Activated CD4-positive, alpha-beta T cell treated with anti-CD3 and anti-CD28 coated beads for 36 hours (primary cell): Measurements from ENCODE around the gene RP9. TPM values are rescaled to one million over a fixed set of nuclear protein-coding genes. Genes with fewer than 3 reads are reported as not detected.
"Not testable (repeated sequence)": the region's sequence is repeated elsewhere in the genome, so short reads cannot be mapped to it uniquely, and the experiment has no call there.

Experiments
- ATAC-seq: fragments of 200-7000 bp; cut with Tn5 transposase; one replicate; pipeline ENCODE4 v1.10.0; 2021; ENCODE audit warnings: mild to moderate bottlenecking, moderate library complexity
- CTCF ChIA-PET: fragments of 350-600 bp; sonication (Branson Sonifier 250); formaldehyde crosslinking; loops from one replicate; lab custom pipeline; 2021; ENCODE audit warnings: antibody characterized with exemption; lab: Charles Lee
- POLR2A ChIA-PET: fragments of 350-600 bp; sonication (Branson Sonifier 250); formaldehyde crosslinking; loops from one replicate; lab custom pipeline; 2021; ENCODE audit warnings: antibody characterized with exemption, inconsistent platforms; lab: Charles Lee
- DNase-seq: peaks from one replicate; pipeline ENCODE4 v3.0.0-alpha.2; 2020
- H3K27ac Mint-ChIP-seq: one replicate; pipeline ENCODE4 v1.8.0; 2021; ENCODE audit warnings: mixed read lengths
- H3K27me3 Mint-ChIP-seq: one replicate; pipeline ENCODE4 v1.8.0; 2021; ENCODE audit warnings: mixed read lengths
- H3K36me3 Mint-ChIP-seq: one replicate; pipeline ENCODE4 v1.8.0; 2021; ENCODE audit warnings: low read depth, mixed read lengths
- H3K4me1 Mint-ChIP-seq: one replicate; pipeline ENCODE4 v1.8.0; 2021; ENCODE audit warnings: mixed read lengths
- H3K4me3 Mint-ChIP-seq: one replicate; pipeline ENCODE4 v1.8.0; 2021; ENCODE audit warnings: mild to moderate bottlenecking, moderate library complexity, mixed read lengths
- H3K9me3 Mint-ChIP-seq: one replicate; pipeline ENCODE4 v1.8.0; 2021; ENCODE audit warnings: low read depth, mixed read lengths
- intact Hi-C, 2 experiments: fragments of 100-400 bp; cut with DNase I in 1 of 2; cut with micrococcal nuclease in 1 of 2; formaldehyde crosslinking; loops; one replicate each; pipeline versions ENCODE4 v1.14.2 to v1.15.1; 2022 to 2024; cut with DNase I, micrococcal nuclease
- total RNA-seq, 2 experiments: library from RNA; stranded (reverse); gene quantifications; one replicate each; pipeline ENCODE4 v1.2.3, GENCODE V29; 2021

RP9 gene
- total RNA-seq, 2 experiments from 2014 or later, result 17.2 to 19.2 TPM

DNA sequence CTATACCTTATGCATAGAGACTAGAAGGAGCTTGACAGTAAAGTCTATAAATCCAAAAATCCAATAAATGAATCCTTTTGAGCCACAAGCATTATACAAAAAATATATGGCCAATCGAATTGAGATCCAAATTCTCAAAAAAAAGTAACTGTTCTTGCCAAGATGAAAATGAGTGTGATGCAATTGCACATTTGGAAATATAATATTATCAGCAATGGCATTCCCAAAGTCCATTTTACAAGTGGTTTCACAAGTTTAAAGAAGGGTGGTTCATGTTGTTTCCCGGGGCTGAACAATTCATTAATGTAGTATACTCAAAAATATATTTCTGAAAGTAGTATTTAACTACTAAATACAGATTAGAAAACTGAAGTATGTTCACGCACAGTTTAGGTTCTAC lies 7.3 kb downstream of the RP9 start:
- ATAC-seq, result no peak
- DNase-seq, result no peak
- intact Hi-C loops, result no loop called here
- no peaks in the 10 kb centered on the region for H3K27me3 Mint-ChIP-seq
- peaks cover 24% of the 10 kb centered on the region for H3K4me1 Mint-ChIP-seq
- ChIA-PET CTCF (interaction anchor here (0.6 to 1.0 kb wide), 2 partner anchors 17 to 256 kb away, joined by 3 read pairs; no protein-coding TSS in a partner anchor), POLR2A (no interaction called here)
- no peaks in the 10 kb centered on the region for H3K9me3 Mint-ChIP-seq
- H3K4me3 Mint-ChIP-seq, result no peak overlapping the region
- H3K36me3 Mint-ChIP-seq, result peaks cover 37% of the 10 kb centered on the region
- H3K27ac Mint-ChIP-seq, result no peak overlapping the region

DNA sequence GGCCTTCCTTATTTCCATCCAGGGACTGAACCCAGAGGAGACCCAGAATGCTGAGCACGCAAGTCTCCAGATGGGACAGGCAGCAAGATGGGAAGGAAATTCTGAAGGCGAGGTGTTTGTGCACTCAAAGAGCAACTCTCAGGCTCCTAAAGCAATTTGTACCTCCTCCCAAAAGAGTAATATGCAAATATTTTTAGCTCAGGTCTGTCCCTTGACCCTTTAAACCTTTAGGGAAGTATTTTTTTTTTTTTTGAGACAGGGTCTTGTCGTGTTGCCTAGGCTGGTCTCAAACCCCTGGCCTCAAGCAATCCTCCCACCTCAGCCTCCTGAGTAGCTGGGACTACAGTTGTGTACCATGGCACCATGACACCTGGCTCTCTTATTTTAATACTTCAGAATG lies 8.4 kb downstream of the RP9 start:
- intact Hi-C loops, result no loop called here
- DNase-seq (no peak), ATAC-seq (no peak)
- H3K27ac Mint-ChIP-seq, result no peak overlapping the region
- peaks cover 15% of the 10 kb centered on the region for H3K4me1 Mint-ChIP-seq
- ChIA-PET CTCF (no interaction called here), POLR2A (no interaction called here)
- H3K9me3 Mint-ChIP-seq, result no peaks in the 10 kb centered on the region
- no peak overlapping the region for H3K4me3 Mint-ChIP-seq
- peaks cover 46% of the 10 kb centered on the region for H3K36me3 Mint-ChIP-seq
- no peaks in the 10 kb centered on the region for H3K27me3 Mint-ChIP-seq

- Mint-ChIP-seq H3K9me3 (no peaks in the 10 kb centered on the region), H3K27me3 (no peaks in the 10 kb centered on the region), H3K27ac (no peak overlapping the region), H3K4me1 (peaks cover 7% of the 10 kb centered on the region), H3K36me3 (peaks cover 52% of the 10 kb centered on the region), H3K4me3 (no peak overlapping the region)
- intact Hi-C loops, result no loop called here
- DNase-seq (no peak), ATAC-seq (no peak)
- ChIA-PET CTCF (interaction anchor here (0.7 to 1.4 kb wide), 2 partner anchors 9 to 253 kb away, joined by 3 to 7 read pairs; partner anchors contain the start of gene RP9), POLR2A (interaction anchor here (0.6 kb wide), 1 partner anchor 10 kb away, joined by 3 read pairs; no protein-coding TSS in a partner anchor)
Observed at GRCh38 chr7:33099154-33099940, 9.9 kb downstream of the RP9 start.

GRCh38 chr7:33094745-33095275 lies 14.4 kb downstream of the RP9 start:
- H3K36me3 Mint-ChIP-seq, result peaks cover 32% of the 10 kb centered on the region
- POLR2A ChIA-PET, ATAC-seq: not testable (repeated sequence)

GRCh38 chr7:33093266-33093665 lies 15.9 kb downstream of the RP9 start:
- Mint-ChIP-seq H3K36me3 (peaks cover 20% of the 10 kb centered on the region), H3K4me3 (no peak overlapping the region), H3K4me1 (no peaks in the 10 kb centered on the region), H3K27ac (no peak overlapping the region), H3K27me3 (no peaks in the 10 kb centered on the region), H3K9me3 (no peaks in the 10 kb centered on the region)
- ChIA-PET POLR2A (no interaction called here), CTCF (interaction anchor here (1.5 kb wide), 1 partner anchor 246 kb away, joined by 3 read pairs; no protein-coding TSS in a partner anchor)
- DNase-seq, result no peak
- intact Hi-C loops, result no loop called here
- no peak for ATAC-seq

More at GRCh38 chr7:33094745-33095275, 14.4 kb downstream of the RP9 start:
- H3K27ac Mint-ChIP-seq, DNase-seq, H3K9me3 Mint-ChIP-seq, H3K4me3 Mint-ChIP-seq, H3K4me1 Mint-ChIP-seq, intact Hi-C loops, H3K27me3 Mint-ChIP-seq: not testable (repeated sequence)
- CTCF ChIA-PET, result interaction anchor here (1.0 kb wide), 1 partner anchor 14 kb away, joined by 4 read pairs; no protein-coding TSS in a partner anchor

- intact Hi-C loops, result no loop called here
- no peak overlapping the region for H3K27ac Mint-ChIP-seq
- H3K4me1 Mint-ChIP-seq, result no peaks in the 10 kb centered on the region
- POLR2A ChIA-PET, result no interaction called here
- ATAC-seq (no peak), DNase-seq (no peak)
- no peaks in the 10 kb centered on the region for H3K27me3 Mint-ChIP-seq
- H3K4me3 Mint-ChIP-seq, result no peak overlapping the region
- H3K36me3 Mint-ChIP-seq, result peaks cover 14% of the 10 kb centered on the region
- CTCF ChIA-PET, result interaction anchor here (0.5 to 0.9 kb wide), 3 partner anchors 12 to 245 kb away, joined by 3 to 5 read pairs (median 3); no protein-coding TSS in a partner anchor
- H3K9me3 Mint-ChIP-seq, result no peaks in the 10 kb centered on the region
Observed at GRCh38 chr7:33091641-33092191, 17.5 kb downstream of the RP9 start.

DNA sequence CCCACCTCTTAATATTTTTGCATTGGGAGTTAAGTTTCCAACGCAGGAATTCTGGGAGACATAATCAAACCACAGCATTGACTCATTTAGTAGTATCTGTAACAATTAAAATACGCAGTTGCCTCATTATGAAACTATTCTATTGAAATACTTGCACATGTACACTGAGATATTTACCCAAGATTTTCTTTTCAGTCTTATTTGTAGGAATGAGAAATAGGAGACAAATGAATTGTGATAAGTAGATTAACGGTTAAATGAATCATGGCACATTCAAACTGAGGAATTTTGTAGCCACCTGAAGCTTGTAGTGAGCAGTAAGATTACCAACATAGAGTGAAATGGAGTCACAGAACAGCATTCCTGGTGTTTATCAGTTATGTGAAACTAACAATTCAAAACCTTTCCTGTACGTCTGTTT lies 18.1 kb downstream of the RP9 start:
- CTCF ChIA-PET, result interaction anchor here (0.5 to 0.8 kb wide), 2 partner anchors 12 to 23 kb away, joined by 3 read pairs; no protein-coding TSS in a partner anchor
- POLR2A ChIA-PET, result no interaction called here
- ATAC-seq (no peak), DNase-seq (no peak)
- H3K9me3 Mint-ChIP-seq, result no peaks in the 10 kb centered on the region
- H3K27me3 Mint-ChIP-seq, result no peaks in the 10 kb centered on the region
- H3K27ac Mint-ChIP-seq, result no peak overlapping the region
- peaks cover 9% of the 10 kb centered on the region for H3K36me3 Mint-ChIP-seq
- intact Hi-C loops, result no loop called here
- no peak overlapping the region for H3K4me3 Mint-ChIP-seq
- no peaks in the 10 kb centered on the region for H3K4me1 Mint-ChIP-seq

DNA sequence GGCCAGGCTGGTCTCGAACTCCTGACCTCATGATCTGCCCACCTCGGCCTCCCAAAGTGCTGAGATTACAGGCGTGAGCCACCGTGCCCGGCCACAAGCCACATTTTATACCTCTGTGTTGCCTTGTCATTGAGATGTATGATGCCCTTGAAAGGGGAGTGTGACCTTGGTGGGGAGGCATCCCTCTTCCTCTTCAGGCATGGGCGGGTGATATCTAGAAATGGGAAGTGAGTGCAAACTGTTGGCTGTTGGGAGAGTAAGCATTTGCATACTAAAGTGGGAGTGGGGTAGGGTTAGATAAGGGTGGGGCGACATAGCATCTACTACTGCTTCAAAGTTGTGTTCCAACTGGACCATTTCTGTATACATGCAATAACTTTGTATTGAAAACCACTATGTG lies 20.1 kb downstream of the RP9 start:
- ChIA-PET POLR2A (interaction anchor here (0.6 kb wide), 1 partner anchor 10 kb away, joined by 3 read pairs; no protein-coding TSS in a partner anchor), CTCF (no interaction called here)
- H3K4me3 Mint-ChIP-seq, result no peak overlapping the region
- intact Hi-C loops, result no loop called here
- H3K36me3 Mint-ChIP-seq, result no peaks in the 10 kb centered on the region
- DNase-seq (no peak), ATAC-seq (no peak)
- no peaks in the 10 kb centered on the region for H3K4me1 Mint-ChIP-seq
- H3K27ac Mint-ChIP-seq, result no peak overlapping the region
- no peaks in the 10 kb centered on the region for H3K9me3 Mint-ChIP-seq
- no peaks in the 10 kb centered on the region for H3K27me3 Mint-ChIP-seq

- Mint-ChIP-seq H3K27ac (no peak overlapping the region), H3K27me3 (no peaks in the 10 kb centered on the region), H3K36me3 (no peaks in the 10 kb centered on the region), H3K4me1 (no peaks in the 10 kb centered on the region), H3K4me3 (no peak overlapping the region), H3K9me3 (no peaks in the 10 kb centered on the region)
- intact Hi-C loops, result no loop called here
- ChIA-PET POLR2A (no interaction called here), CTCF (no interaction called here)
- no peak for DNase-seq
- no peak for ATAC-seq
Observed at GRCh38 chr7:33087858-33088257, 21.3 kb downstream of the RP9 start.

- H3K27ac Mint-ChIP-seq, result no peak overlapping the region
- POLR2A ChIA-PET, result no interaction called here
- intact Hi-C loops, result no loop called here
- H3K4me3 Mint-ChIP-seq, result no peak overlapping the region
- CTCF ChIA-PET, result no interaction called here
- H3K9me3 Mint-ChIP-seq, result no peaks in the 10 kb centered on the region
- DNase-seq, result no peak
- H3K36me3 Mint-ChIP-seq, result no peaks in the 10 kb centered on the region
- ATAC-seq, result no peak
- H3K27me3 Mint-ChIP-seq, result no peaks in the 10 kb centered on the region
- no peaks in the 10 kb centered on the region for H3K4me1 Mint-ChIP-seq
Observed at GRCh38 chr7:33087356-33087755, 21.8 kb downstream of the RP9 start.

DNA sequence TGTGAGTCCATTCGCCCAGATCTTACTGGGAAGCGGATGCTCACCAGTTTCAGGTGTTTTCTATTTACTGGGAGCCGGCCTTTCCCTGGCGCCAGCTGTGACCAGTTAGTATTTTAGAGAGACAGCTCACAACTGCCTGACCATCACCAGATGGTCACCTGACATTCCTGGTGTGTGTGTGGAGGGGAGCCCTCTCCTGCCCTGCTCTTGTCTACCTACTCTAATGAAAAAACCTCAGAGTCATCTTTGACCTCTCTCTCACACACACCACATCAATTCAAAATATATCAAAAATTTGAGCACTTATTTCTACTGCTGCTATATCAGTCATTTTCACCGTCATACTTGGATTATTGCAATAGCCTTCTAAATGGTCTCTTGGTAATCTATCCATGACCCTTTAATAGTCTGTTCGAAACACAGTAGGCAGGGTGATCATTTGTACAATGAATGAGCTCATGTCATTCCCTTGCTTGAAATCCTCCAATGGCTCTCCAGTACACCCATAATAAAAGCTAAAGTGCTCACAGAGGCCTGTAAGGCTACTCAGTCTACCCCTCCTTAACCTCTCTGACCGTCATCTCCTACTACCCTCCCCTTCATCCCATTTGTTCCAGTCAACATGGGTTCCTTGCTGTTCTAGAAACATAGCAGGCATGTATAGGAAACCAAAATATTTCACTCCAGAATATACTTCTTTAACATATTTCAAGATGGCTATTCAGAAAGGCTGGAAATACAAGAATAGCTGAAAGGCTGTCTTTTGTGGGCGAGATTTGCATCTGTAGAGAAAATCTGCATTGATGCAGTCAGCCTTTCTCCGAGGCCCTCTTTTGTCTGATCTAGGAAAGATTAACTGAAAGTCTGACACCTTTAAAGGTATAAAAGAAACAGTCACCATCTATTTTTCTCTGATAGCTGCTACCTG lies 29.2 kb downstream of the RP9 start:
- intact Hi-C loops, result no loop called here
- no peak for ATAC-seq
- no peak overlapping the region for H3K27ac Mint-ChIP-seq
- no peak for DNase-seq
- CTCF ChIA-PET, result interaction anchor here (0.5 to 1.5 kb wide), 2 partner anchors 11 to 28 kb away, joined by 3 to 4 read pairs; no protein-coding TSS in a partner anchor
- H3K27me3 Mint-ChIP-seq, result no peaks in the 10 kb centered on the region
- H3K4me1 Mint-ChIP-seq, result peaks cover 13% of the 10 kb centered on the region
- POLR2A ChIA-PET, result no interaction called here
- H3K36me3 Mint-ChIP-seq, result no peaks in the 10 kb centered on the region
- no peaks in the 10 kb centered on the region for H3K9me3 Mint-ChIP-seq
- no peak overlapping the region for H3K4me3 Mint-ChIP-seq
